Measurements from ENCODE around the gene LPIN3.

LPIN3 gene

DNA sequence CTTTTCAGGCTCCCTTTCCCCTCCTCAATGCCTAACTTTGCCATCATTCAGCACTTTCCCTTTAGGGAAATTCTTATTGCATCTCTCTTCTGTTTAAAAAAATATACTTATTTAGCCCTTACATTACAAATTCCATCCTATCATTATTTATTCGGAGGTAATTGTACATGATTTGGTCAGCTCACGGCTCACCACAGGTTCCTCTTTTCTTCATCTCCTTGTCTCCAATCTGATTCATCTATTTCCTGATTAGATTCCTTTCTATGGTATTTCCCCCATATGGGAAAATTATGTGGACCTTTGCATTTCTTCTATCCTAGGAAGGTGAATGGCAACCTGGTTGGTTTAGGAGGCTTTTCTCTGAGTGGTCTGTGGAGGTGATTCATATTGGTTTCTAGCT, 38.9 kb downstream of the LPIN3 start:
- DNase-seq (ENCODE audit: low read depth in 1 of 2, low spot score in 1 of 2): no peak
- in situ Hi-C loops (cut with HindIII; ENCODE audit: low pct_unique_long_range_greater_than_20kb, low sequenced_read_pairs): no loop called here
- TF ChIP-seq JUND (IDR thresholded peaks at IDR 0.05; ENCODE audit: low read depth): no peak

- in situ Hi-C loops (cut with HindIII; ENCODE audit: low pct_unique_long_range_greater_than_20kb, low sequenced_read_pairs): no loop called here
- TF ChIP-seq JUND (IDR thresholded peaks at IDR 0.05; ENCODE audit: low read depth): no peak
- peak in 1 of 2 experiments; percentile 40 for DNase-seq (ENCODE audit: low read depth in 1 of 2, low spot score in 1 of 2)
These were observed 40.1 kb downstream of the LPIN3 start for GRCh38 chr20:41380551-41381193.

DNA sequence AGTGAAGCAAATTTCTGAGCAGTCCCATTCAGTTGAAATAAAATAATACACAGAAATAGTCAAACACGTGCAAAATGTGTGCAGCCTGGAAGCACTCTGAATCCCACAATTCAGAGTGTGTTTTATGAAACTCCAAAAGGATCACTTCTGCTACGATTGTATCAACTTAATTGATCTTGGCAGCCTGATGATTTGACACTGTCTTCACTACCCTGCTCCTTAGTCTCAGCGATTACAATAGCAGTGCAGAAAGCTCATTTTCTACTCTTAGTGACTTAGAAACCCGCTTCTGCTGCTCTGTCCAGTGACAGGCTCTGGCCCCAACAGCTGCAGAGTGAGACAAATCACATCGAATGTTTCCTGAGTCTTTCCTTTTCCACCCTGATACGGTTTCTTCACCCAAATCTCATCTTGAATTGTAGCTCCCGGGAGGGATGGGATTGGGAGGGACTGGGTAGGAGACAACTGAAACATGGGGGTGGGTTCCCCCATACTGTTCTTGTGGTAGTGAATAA, 42.2 kb downstream of the LPIN3 start:
- DNase-seq (ENCODE audit: low read depth in 1 of 2, low spot score in 1 of 2): no peak
- in situ Hi-C loops (cut with HindIII; ENCODE audit: low pct_unique_long_range_greater_than_20kb, low sequenced_read_pairs): no loop called here
- TF ChIP-seq JUND (IDR thresholded peaks at IDR 0.05; ENCODE audit: low read depth): no peak

DNA sequence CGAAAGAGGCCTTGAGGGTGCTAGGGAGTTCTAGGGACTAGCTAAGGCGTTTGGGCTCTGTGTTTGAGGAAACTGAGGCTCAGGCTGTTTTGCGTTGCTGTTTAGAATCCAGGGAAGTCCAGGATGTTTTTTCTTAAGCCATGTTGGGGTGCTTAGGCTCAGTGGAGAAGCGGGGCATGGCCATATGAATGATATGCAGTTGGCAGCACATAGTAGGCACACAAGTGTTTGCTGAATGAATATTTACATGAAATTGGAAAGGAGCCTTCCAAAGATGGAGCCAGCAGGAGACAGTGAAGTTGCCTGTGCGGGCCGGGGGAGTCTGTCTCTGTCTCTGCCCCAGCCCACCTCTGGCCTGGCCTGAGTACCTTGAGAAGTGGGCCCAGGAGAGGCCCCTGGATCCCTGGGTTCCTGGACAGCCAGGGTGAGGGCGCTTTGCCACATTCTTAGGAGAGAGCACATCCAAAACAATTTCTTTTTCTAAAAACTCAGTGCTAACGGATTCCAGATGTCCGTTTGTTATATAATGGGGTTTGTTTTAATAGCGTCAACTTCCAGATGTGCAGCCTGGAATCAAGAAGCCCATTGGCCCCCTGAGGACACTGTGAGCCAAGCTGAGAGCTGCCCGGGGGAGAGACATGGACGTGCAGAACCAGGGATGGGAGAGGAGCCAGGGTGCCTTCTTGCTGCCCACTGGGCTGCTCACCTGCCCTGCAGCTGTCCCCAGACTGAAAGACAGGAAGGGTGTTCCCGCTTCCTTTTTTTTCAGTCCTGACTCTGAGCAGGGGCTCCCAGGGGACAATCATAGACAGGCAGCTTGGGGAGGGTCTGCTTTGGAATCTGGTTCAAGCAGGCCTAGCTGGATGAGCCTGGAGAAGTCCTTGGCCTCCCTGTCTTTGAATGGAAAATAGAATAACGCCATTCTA, 46.1 kb downstream of the LPIN3 start:
- in situ Hi-C loops (cut with HindIII; ENCODE audit: low pct_unique_long_range_greater_than_20kb, low sequenced_read_pairs): no loop called here
- no peak for TF ChIP-seq JUND (IDR thresholded peaks at IDR 0.05; ENCODE audit: low read depth)
- no peak for DNase-seq (ENCODE audit: low read depth in 1 of 2, low spot score in 1 of 2)

DNA sequence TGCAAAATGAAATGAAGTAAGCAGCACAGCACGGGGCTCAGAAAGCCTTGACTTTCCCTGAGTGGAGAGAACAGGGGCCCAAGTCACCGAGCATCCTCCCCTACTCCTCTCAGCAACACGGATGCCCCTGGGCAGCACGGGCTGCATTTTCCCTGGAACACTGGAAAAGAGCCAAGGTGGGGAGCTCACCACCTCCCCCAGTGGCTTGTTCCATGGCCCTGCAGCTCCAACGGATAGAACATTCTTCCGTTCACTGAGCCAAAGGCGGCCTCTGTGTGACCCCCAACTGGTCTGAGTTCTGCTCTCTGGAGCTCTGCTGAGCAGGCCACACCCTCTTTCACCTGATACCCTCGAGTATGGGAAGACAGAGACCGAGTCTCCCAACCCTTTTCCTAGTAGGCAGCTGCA, 46.8 kb downstream of the LPIN3 start:
- DNase-seq (ENCODE audit: low read depth in 1 of 2, low spot score in 1 of 2): no peak
- in situ Hi-C loops (cut with HindIII; ENCODE audit: low pct_unique_long_range_greater_than_20kb, low sequenced_read_pairs): no loop called here
- TF ChIP-seq JUND (IDR thresholded peaks at IDR 0.05; ENCODE audit: low read depth): no peak

GRCh38 chr20:41390889-41391288, 50.3 kb downstream of the LPIN3 start:
- no peak for DNase-seq (ENCODE audit: low read depth in 1 of 2, low spot score in 1 of 2)
- no peak for TF ChIP-seq JUND (IDR thresholded peaks at IDR 0.05; ENCODE audit: low read depth)
- in situ Hi-C loops (cut with HindIII; ENCODE audit: low pct_unique_long_range_greater_than_20kb, low sequenced_read_pairs): no loop called here

GRCh38 chr20:41391587-41392001, 51.0 kb downstream of the LPIN3 start:
- no peak for TF ChIP-seq JUND (IDR thresholded peaks at IDR 0.05; ENCODE audit: low read depth)
- peak in 1 of 2 experiments; percentile 85 for DNase-seq (ENCODE audit: low read depth in 1 of 2, low spot score in 1 of 2)
- in situ Hi-C loops (cut with HindIII; ENCODE audit: low pct_unique_long_range_greater_than_20kb, low sequenced_read_pairs): no loop called here

GRCh38 chr20:41392295-41392694, 51.7 kb downstream of the LPIN3 start:
- in situ Hi-C loops (cut with HindIII; ENCODE audit: low pct_unique_long_range_greater_than_20kb, low sequenced_read_pairs): no loop called here
- no peak for TF ChIP-seq JUND (IDR thresholded peaks at IDR 0.05; ENCODE audit: low read depth)
- no peak for DNase-seq (ENCODE audit: low read depth in 1 of 2, low spot score in 1 of 2)

DNA sequence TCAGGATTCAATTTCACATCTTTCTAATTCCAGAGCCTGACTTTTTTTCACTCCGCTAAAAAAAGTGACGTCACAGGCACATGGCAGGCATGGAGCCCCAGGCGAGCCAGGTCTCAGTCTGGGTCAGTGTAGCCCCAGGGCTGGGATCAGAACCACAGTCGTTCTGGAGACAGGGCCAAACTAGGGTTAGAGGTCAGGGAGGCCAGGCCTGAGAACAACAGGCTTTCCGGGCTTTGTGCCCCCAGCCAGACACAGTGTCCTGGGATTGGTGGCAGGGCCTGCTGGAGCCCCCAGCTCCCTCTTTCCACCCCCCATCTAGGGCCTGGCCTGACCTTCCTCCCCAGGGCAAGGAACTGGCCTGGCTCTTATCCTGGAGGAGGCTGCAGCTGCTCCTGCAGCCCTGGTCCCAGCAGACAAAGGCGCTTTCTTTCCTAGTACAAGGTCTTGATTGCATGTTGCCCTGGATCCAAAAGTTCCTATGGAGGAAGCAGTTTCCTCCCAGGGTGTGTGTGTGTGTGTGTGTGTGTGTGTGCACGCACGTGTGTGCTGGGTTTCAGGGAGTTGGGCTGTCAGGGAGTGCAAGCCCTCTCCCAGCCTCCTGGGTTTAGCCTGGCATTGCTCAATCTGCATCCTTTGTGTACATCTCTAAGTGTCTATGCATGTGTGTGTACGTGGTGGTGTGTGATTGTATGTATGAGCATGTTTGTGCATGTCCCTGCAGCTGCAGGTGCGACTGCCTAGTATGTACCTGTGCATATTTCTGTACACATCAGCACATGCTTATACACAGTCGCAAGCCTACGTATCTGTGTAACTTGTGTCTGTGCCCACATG, 52.5 kb downstream of the LPIN3 start:
- peak in 1 of 2 experiments; percentile 22 for DNase-seq (ENCODE audit: low read depth in 1 of 2, low spot score in 1 of 2)
- in situ Hi-C loops (cut with HindIII; ENCODE audit: low pct_unique_long_range_greater_than_20kb, low sequenced_read_pairs): no loop called here
- no peak for TF ChIP-seq JUND (IDR thresholded peaks at IDR 0.05; ENCODE audit: low read depth)

GRCh38 chr20:41393705-41394066, 53.1 kb downstream of the LPIN3 start:
- in situ Hi-C loops (cut with HindIII; ENCODE audit: low pct_unique_long_range_greater_than_20kb, low sequenced_read_pairs): no loop called here
- DNase-seq (ENCODE audit: low read depth in 1 of 2, low spot score in 1 of 2): peak in 1 of 2 experiments; percentile 42
- no peak for TF ChIP-seq JUND (IDR thresholded peaks at IDR 0.05; ENCODE audit: low read depth)

GRCh38 chr20:41394081-41394480, 53.5 kb downstream of the LPIN3 start:
- DNase-seq (ENCODE audit: low read depth in 1 of 2, low spot score in 1 of 2): no peak
- TF ChIP-seq JUND (IDR thresholded peaks at IDR 0.05; ENCODE audit: low read depth): no peak
- in situ Hi-C loops (cut with HindIII; ENCODE audit: low pct_unique_long_range_greater_than_20kb, low sequenced_read_pairs): no loop called here

DNA sequence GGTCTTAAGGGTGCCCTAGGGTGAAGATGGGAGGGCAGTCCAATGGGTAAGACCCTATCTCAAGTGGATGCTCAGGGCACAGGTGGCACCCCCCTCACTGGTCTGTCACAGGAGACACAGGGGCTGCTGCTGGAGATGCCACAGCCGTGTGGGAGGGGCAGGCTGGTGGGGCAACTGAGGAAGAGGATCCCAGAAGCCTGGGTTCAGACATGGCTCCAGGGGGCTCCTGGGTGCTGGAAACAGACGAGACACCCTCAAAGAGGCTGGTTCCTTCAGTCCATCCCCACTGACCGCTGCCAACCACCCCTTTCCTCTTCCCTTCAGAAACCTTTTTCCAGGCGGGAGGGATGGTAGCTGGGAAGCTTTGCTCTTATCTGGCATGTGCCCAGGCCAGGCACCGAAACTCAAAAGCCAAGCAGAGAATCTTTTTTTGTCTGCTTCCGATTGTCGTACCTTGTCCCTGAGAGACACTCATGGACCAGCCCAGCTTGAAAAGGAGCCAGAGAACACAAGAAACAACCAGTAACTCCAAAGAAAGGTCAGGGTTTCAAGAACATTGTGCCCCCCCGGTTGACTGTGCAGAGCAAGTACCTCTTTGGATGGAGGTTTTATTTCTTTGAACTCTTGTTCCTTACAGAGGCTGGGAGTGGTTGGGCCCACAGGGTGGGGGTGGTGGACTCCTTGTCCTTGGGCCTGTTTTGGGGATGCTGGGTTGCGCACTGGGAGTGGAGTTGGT, 54.5 kb downstream of the LPIN3 start:
- DNase-seq (ENCODE audit: low read depth in 1 of 2, low spot score in 1 of 2): no peak
- no peak for TF ChIP-seq JUND (IDR thresholded peaks at IDR 0.05; ENCODE audit: low read depth)
- in situ Hi-C loops (cut with HindIII; ENCODE audit: low pct_unique_long_range_greater_than_20kb, low sequenced_read_pairs): no loop called here

Measured in T47D (cell line).